GM18519 (cell line): ENCODE results near the gene TUBA3D.
"Not testable (repeated sequence)": the region's sequence is repeated elsewhere in the genome, so short reads cannot be mapped to it uniquely, and the experiment has no call there.

Source experiments
- ATAC-seq: cut with Tn5 transposase; IDR thresholded peaks from one replicate; pipeline ENCODE4 v1.9.1; 2021; ENCODE audit warnings: mild to moderate bottlenecking, moderate library complexity; ENCODE audit not compliant: unreplicated experiment, low FRiP score

TUBA3D gene

GRCh38 chr2:131482506-131483155, 6.7 kb downstream of the TUBA3D start:
- ATAC-seq = not testable (repeated sequence)

GRCh38 chr2:131483981-131484820, 8.3 kb downstream of the TUBA3D start:
- not testable (repeated sequence) for ATAC-seq

GRCh38 chr2:131484906-131485460, 9.1 kb downstream of the TUBA3D start:
- ATAC-seq = not testable (repeated sequence)

- ATAC-seq = not testable (repeated sequence)
These were observed 10.4 kb downstream of the TUBA3D start for GRCh38 chr2:131486201-131486902.

GRCh38 chr2:131488306-131489205, 12.6 kb downstream of the TUBA3D start:
- no peak for ATAC-seq

- not testable (repeated sequence) for ATAC-seq
These were observed 14.9 kb downstream of the TUBA3D start for GRCh38 chr2:131490616-131491468.

- not testable (repeated sequence) for ATAC-seq
These were observed 15.5 kb downstream of the TUBA3D start for GRCh38 chr2:131491469-131491836.

GRCh38 chr2:131492015-131492417, 16.1 kb downstream of the TUBA3D start, which contains the start of gene MZT2A:
MZT2A (minus strand) TSS chr2:131492397; CDS start chr2:131492376, 21 bp downstream.
- ATAC-seq = not testable (repeated sequence)

- peak; percentile 59 for ATAC-seq
These were observed 16.7 kb downstream of the TUBA3D start for GRCh38 chr2:131492418-131493198.

GRCh38 chr2:131493199-131493968, 17.5 kb downstream of the TUBA3D start:
- peak; percentile 10 for ATAC-seq

GRCh38 chr2:131495506-131495905, 19.6 kb downstream of the TUBA3D start:
- not testable (repeated sequence) for ATAC-seq

GRCh38 chr2:131498321-131498973, 22.5 kb downstream of the TUBA3D start:
- ATAC-seq = peak; percentile 91

- ATAC-seq = not testable (repeated sequence)
These were observed 27.7 kb downstream of the TUBA3D start for GRCh38 chr2:131503587-131503986.

- not testable (repeated sequence) for ATAC-seq
These were observed 28.3 kb downstream of the TUBA3D start for GRCh38 chr2:131504082-131504750.

- no peak for ATAC-seq
These were observed 33.7 kb downstream of the TUBA3D start for GRCh38 chr2:131509615-131510014.

- not testable (repeated sequence) for ATAC-seq
These were observed 35.5 kb downstream of the TUBA3D start for GRCh38 chr2:131511291-131511968.
